Common myeloid progenitor, CD34-positive (primary cell): ENCODE results near the gene ANO4.

Source experiments
- CTCF ChIA-PET: fragments of 350-600 bp; sonication (Branson Sonifier 250); formaldehyde crosslinking; loops from one replicate; lab custom pipeline; 2021; ENCODE audit warnings: antibody characterized with exemption; lab: Charles Lee
- POLR2A ChIA-PET: fragments of 350-600 bp; sonication (Branson Sonifier 250); formaldehyde crosslinking; loops from one replicate; lab custom pipeline; 2021; ENCODE audit warnings: antibody characterized with exemption; lab: Charles Lee
- DNase-seq, 3 donors: peaks; one replicate each; pipeline versions ENCODE4 v3.0.0 to v3.0.0-alpha.2; 2013
- H3K27ac ChIP-seq, 2 experiments: 1 replicate in 1 of 2; 2 replicates in 1 of 2; pipeline ENCODE4 v1.7.0; 2013; ENCODE audit warnings: inconsistent platforms in 2 of 2, low read length in 2 of 2, mild to moderate bottlenecking in 2 of 2, low read depth in 1 of 2, moderate library complexity in 1 of 2; ENCODE audit not compliant: severe bottlenecking in 2 of 2, insufficient read depth in 1 of 2, poor library complexity in 1 of 2
- H3K27me3 ChIP-seq, 5 experiments: replicated peaks in 2 of 5; 1 replicate in 3 of 5; 2 replicates in 2 of 5; pipeline versions ENCODE4 v1.6.1 to v1.7.0; 2013; ENCODE audit warnings: low read length in 4 of 5, mild to moderate bottlenecking in 2 of 5, moderate library complexity in 2 of 5, inconsistent platforms in 1 of 5; ENCODE audit not compliant: insufficient read depth in 5 of 5, control insufficient read depth in 4 of 5
- H3K36me3 ChIP-seq, 4 experiments: 1 replicate in 2 of 4; 2 replicates in 2 of 4; pipeline versions ENCODE4 v1.6.1 to v1.7.0; 2013; ENCODE audit warnings: low read length in 3 of 4, control low read depth in 1 of 4, mild to moderate bottlenecking in 1 of 4; ENCODE audit not compliant: control insufficient read depth in 4 of 4, insufficient read depth in 4 of 4
- H3K4me1 ChIP-seq, 4 experiments: 1 replicate in 3 of 4; 2 replicates in 1 of 4; pipeline versions ENCODE4 v1.6.1 to v1.7.1; 2013; ENCODE audit warnings: low read length in 3 of 4, mild to moderate bottlenecking in 3 of 4, control low read depth in 1 of 4, inconsistent platforms in 1 of 4, moderate library complexity in 1 of 4; ENCODE audit not compliant: control insufficient read depth in 4 of 4, insufficient read depth in 4 of 4; ENCODE audit errors: control extremely low read depth in 1 of 4
- H3K4me3 ChIP-seq, 7 experiments: 1 replicate in 4 of 7; 2 replicates in 3 of 7; pipeline versions ENCODE4 v1.5.1 to v1.7.0; 2013; ENCODE audit warnings: mild to moderate bottlenecking in 7 of 7, low read length in 6 of 7, moderate library complexity in 6 of 7, inconsistent platforms in 2 of 7, low read depth in 2 of 7, control low read depth in 1 of 7; ENCODE audit not compliant: insufficient read depth in 4 of 7, control insufficient read depth in 1 of 7; ENCODE audit errors: extremely low read depth in 1 of 7
- H3K9me3 ChIP-seq, 5 experiments: 1 replicate in 4 of 5; 2 replicates in 1 of 5; pipeline versions ENCODE4 v1.6.1 to v1.7.1; 2013; ENCODE audit warnings: low read length in 4 of 5, mild to moderate bottlenecking in 2 of 5, inconsistent platforms in 1 of 5, low read depth in 1 of 5, moderate library complexity in 1 of 5; ENCODE audit not compliant: control insufficient read depth in 4 of 5, insufficient read depth in 2 of 5; ENCODE audit errors: control extremely low read depth in 1 of 5
- WGBS: methylation state at CpG from one replicate; pipeline ENCODE4 v1.1.5; 2013; ENCODE audit not compliant: insufficient coverage; 5-methylcytosine and 5-hydroxymethylcytosine counted together

The ANO4 gene

GRCh38 chr12:100767950-100768349, 26.6 kb upstream of the ANO4 start:
- WGBS, result 100% methylated on average over 1 of the region's 2 CpGs
- no peaks in the 10 kb centered on the region for H3K4me1 ChIP-seq
- H3K36me3 ChIP-seq, result no peaks in the 10 kb centered on the region
- no peak for DNase-seq
- H3K27me3 ChIP-seq, result no peaks in the 10 kb centered on the region
- ChIA-PET CTCF (no interaction called here), POLR2A (no interaction called here)
- no peak overlapping the region for H3K4me3 ChIP-seq
- peaks cover 0 to 3% (median 0%) of the 10 kb centered on the region in 5 experiments for H3K9me3 ChIP-seq
- H3K27ac ChIP-seq, result no peak overlapping the region

GRCh38 chr12:100778967-100779590, 15.5 kb upstream of the ANO4 start:
- H3K4me1 ChIP-seq, result no peaks in the 10 kb centered on the region
- peaks cover 0 to 3% (median 0%) of the 10 kb centered on the region in 5 experiments for H3K27me3 ChIP-seq
- no peak overlapping the region for H3K4me3 ChIP-seq
- CTCF ChIA-PET, result no interaction called here
- no peaks in the 10 kb centered on the region for H3K36me3 ChIP-seq
- no peak overlapping the region for H3K27ac ChIP-seq
- POLR2A ChIA-PET, result no interaction called here
- DNase-seq, result no peak
- H3K9me3 ChIP-seq, result no peaks in the 10 kb centered on the region
- WGBS, result 57% methylated on average over 1 of the region's 1 CpG

- WGBS, result no CpG with 5 or more reads among the region's 1 CpG
- CTCF ChIA-PET, result no interaction called here
- H3K9me3 ChIP-seq, result no peaks in the 10 kb centered on the region
- H3K4me1 ChIP-seq, result no peaks in the 10 kb centered on the region
- H3K27ac ChIP-seq, result no peak overlapping the region
- peaks cover 0 to 7% (median 2%) of the 10 kb centered on the region in 5 experiments for H3K27me3 ChIP-seq
- POLR2A ChIA-PET, result no interaction called here
- no peak for DNase-seq
- no peaks in the 10 kb centered on the region for H3K36me3 ChIP-seq
- no peak overlapping the region for H3K4me3 ChIP-seq
Observed at GRCh38 chr12:100789146-100789545, 5.4 kb upstream of the ANO4 start.

GRCh38 chr12:100789975-100790374, 4.6 kb upstream of the ANO4 start:
- no peak overlapping the region for H3K4me3 ChIP-seq
- WGBS, result 86% methylated on average over 2 of the region's 2 CpGs
- ChIA-PET CTCF (no interaction called here), POLR2A (no interaction called here)
- no peaks in the 10 kb centered on the region for H3K9me3 ChIP-seq
- H3K27me3 ChIP-seq, result peaks cover 0 to 15% (median 6%) of the 10 kb centered on the region in 5 experiments
- H3K27ac ChIP-seq, result no peak overlapping the region
- no peaks in the 10 kb centered on the region for H3K4me1 ChIP-seq
- no peak for DNase-seq
- H3K36me3 ChIP-seq, result no peaks in the 10 kb centered on the region

GRCh38 chr12:100790552-100790951, 4.0 kb upstream of the ANO4 start:
- Histone ChIP-seq H3K27me3 (peaks cover 0 to 21% (median 6%) of the 10 kb centered on the region in 5 experiments), H3K36me3 (no peaks in the 10 kb centered on the region), H3K27ac (no peak overlapping the region), H3K9me3 (no peaks in the 10 kb centered on the region), H3K4me1 (no peaks in the 10 kb centered on the region), H3K4me3 (no peak overlapping the region)
- POLR2A ChIA-PET, result no interaction called here
- no peak for DNase-seq
- WGBS, result 100% methylated on average over 1 of the region's 1 CpG
- CTCF ChIA-PET, result no interaction called here

DNA sequence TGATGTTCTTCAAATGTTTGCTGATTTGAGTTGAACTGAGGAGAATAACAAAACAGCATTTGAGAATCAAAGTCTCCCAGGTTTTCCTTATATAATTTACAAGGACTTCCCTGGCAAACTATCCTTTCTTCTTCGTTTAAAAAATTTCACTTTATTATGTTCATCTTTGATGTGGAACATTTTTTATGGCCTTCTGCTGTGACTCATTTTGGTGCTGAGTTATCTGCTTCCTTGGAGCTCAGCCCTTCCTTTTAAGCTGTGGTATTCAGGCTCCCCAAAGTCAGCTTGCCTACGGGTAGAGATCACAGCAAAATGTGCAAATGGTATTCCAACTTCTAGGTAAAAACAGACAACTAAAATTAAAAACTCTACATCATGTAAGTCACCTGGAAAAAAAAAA, 1.4 kb upstream of the ANO4 start:
- Histone ChIP-seq H3K27ac (no peak overlapping the region), H3K36me3 (no peaks in the 10 kb centered on the region), H3K27me3 (peaks cover 2 to 38% (median 9%) of the 10 kb centered on the region in 5 experiments), H3K4me1 (no peaks in the 10 kb centered on the region), H3K4me3 (no peak overlapping the region), H3K9me3 (no peaks in the 10 kb centered on the region)
- DNase-seq, result no peak
- 40% methylated on average over 1 of the region's 2 CpGs for WGBS
- CTCF ChIA-PET, result no interaction called here
- POLR2A ChIA-PET, result no interaction called here

DNA sequence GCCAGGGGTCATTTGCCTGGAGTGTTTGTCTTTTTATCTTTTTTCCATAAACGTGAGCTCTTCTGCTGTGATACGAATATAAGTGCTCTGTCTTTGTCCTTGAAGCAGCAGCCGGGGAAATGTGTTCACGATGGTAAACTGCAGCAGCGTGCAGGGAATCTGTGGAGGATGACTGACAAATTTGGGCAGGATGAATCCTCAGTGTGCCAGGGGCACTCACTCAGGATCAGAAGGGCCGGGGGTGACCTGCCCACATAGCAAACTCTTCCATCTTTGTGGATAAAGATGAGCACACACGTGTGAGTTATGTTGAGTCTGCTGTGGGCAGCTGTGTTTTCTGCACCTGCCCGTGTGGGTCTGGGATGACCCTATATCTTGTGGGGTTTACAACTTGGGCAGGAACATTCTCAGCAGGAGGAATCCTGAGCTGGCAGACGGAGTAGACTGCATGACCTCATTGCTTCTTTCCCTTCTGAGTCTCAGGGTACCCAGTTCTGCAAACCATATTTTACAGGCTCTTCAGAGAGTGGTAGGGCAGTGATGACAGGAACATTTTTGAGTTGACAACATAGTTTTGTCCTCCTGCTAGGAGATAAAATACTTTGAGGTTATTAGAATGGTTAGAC, 711 bp downstream of the ANO4 start:
- Histone ChIP-seq H3K4me3 (no peak overlapping the region), H3K4me1 (no peaks in the 10 kb centered on the region), H3K9me3 (no peaks in the 10 kb centered on the region), H3K27ac (no peak overlapping the region), H3K27me3 (peaks cover 2 to 40% (median 9%) of the 10 kb centered on the region in 5 experiments), H3K36me3 (no peaks in the 10 kb centered on the region)
- POLR2A ChIA-PET, result no interaction called here
- WGBS, result 47% methylated on average over 8 of the region's 9 CpGs
- CTCF ChIA-PET, result interaction anchor here (0.6 kb wide), 1 partner anchor 444 kb away, joined by 4 read pairs; no protein-coding TSS in a partner anchor
- no peak for DNase-seq
